ENCODE measurements around the gene APOBEC3G. TPM values are rescaled to one million over a fixed set of nuclear protein-coding genes. Genes with fewer than 3 reads are reported as not detected.
A peak's percentile ranks its signal among the peaks of the same experiment; 100 is the strongest.

The APOBEC3G gene
- total and polyA plus RNA-seq, 2 experiments from 2014 or later: 2.1 to 3.3 TPM

DNA sequence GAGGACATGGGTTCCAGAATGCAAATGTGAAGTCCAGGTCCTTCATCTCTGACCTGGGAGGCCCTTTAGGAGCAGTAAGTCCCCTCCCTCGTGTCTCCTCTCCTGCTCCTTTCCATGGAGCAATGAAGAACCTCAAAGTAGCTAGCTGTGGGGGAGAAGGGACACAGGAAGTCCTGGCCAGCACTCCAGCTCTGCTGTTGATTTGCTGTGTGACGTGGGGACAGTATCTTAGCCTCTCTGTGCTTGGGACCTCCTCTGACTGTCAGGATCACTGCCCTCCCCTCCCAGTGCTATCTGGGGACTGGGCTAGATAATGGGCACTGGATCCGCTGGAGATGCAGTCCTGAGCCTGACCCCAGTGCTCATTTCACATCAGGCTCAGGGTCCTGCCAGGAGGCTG lies 18.9 kb downstream of the APOBEC3G start (continued):
- TF ChIP-seq, protein P1, sequence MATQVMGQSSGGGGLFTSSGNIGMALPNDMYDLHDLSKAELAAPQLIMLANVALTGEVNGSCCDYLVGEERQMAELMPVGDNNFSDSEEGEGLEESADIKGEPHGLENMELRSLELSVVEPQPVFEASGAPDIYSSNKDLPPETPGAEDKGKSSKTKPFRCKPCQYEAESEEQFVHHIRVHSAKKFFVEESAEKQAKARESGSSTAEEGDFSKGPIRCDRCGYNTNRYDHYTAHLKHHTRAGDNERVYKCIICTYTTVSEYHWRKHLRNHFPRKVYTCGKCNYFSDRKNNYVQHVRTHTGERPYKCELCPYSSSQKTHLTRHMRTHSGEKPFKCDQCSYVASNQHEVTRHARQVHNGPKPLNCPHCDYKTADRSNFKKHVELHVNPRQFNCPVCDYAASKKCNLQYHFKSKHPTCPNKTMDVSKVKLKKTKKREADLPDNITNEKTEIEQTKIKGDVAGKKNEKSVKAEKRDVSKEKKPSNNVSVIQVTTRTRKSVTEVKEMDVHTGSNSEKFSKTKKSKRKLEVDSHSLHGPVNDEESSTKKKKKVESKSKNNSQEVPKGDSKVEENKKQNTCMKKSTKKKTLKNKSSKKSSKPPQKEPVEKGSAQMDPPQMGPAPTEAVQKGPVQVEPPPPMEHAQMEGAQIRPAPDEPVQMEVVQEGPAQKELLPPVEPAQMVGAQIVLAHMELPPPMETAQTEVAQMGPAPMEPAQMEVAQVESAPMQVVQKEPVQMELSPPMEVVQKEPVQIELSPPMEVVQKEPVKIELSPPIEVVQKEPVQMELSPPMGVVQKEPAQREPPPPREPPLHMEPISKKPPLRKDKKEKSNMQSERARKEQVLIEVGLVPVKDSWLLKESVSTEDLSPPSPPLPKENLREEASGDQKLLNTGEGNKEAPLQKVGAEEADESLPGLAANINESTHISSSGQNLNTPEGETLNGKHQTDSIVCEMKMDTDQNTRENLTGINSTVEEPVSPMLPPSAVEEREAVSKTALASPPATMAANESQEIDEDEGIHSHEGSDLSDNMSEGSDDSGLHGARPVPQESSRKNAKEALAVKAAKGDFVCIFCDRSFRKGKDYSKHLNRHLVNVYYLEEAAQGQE (IDR thresholded peaks at IDR 0.05; ENCODE audit: unreplicated experiment): no peak
- TF ChIP-seq CREB1 (CRISPR knock-in tag; IDR thresholded peaks at IDR 0.05; ENCODE audit: low read depth): no peak
- TF ChIP-seq NANOG (IDR thresholded peaks at IDR 0.05; ENCODE audit: borderline replicate concordance): no peak
- no peak for TF ChIP-seq EZH2phosphoT487 (IDR thresholded peaks at IDR 0.05; ENCODE audit: unreplicated experiment)
- TF ChIP-seq STAT1 (IDR thresholded peaks at IDR 0.05; ENCODE audit: unreplicated experiment): no peak
- TF ChIP-seq ZNF114 (CRISPR knock-in tag; IDR thresholded peaks at IDR 0.05): no peak

DNA sequence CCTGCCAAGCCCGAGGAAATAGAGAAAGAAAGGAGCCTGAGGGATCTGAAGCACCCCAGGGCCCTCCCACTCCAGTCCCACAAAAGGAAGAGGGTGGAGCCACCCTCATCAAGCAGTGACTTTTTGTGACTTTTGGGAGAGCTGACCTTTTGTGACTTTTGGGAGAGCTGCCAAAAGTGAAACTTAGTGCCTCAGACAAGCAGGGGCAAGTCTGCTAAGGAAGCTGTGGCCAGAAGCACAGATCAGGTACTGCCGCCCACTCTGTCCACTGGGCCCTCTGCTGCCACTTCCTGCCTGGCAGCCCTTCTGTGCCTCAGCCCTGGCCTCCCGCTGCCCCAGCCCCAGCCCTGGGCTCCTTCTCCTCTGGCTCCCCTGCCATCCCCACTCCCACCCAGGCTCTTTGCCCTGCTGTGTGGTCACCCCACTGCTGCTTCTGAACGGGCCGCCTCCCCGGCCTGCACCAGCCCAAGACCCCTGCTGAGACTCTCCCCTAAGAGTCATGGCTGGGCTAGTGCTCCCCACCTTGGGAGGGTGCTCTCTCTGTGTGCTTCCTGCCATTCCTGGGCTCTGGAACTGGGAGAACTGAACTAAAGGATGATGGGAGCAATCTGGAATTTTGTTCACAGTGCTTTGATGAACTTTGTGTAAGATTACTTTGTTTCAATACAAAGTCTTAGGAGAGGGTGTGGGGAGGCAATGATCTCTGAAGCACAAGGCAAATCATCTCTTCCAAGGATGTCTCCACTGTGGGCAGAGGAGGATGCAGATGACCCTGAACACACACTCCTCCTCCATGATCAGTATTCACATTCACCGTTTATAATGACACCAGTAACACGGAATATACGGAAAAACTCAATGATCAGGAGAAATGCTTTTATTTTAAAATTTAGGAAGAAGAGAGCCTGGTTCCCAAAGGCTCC lies 20.3 kb downstream of the APOBEC3G start, which contains the start of gene APOBEC3H:
Gene APOBEC3H (plus strand): TSS at position 147 of the 923 bp plus-strand sequence. CDS start 3,035 bp downstream, outside the sequence.
- peaks cover 22% of the 10 kb centered on the region; the same call in 1 of the 2 replicates for H3K4me1 ChIP-seq (ENCODE audit: insufficient read depth)
- H3K36me3 ChIP-seq (ENCODE audit: insufficient read depth): no peaks in the 10 kb centered on the region
- H3K27ac ChIP-seq (ENCODE audit: low read depth): 0 out of 2 replicates have a peak within 1 kb of the TSS, but pooled peaks have one; percentile 1
- DNase-seq (ENCODE audit: low spot score): no peak
- 0 out of 2 replicates have a peak, but pooled peaks cover 3% of the 10 kb centered on the region for H3F3A ChIP-seq (replicated peaks; ENCODE audit: low read depth)
- ATAC-seq: no peak; the same call in 2 of the 3 replicates
- H3K79me2 ChIP-seq (replicated peaks; ENCODE audit: insufficient read depth): no peaks in the 10 kb centered on the region
- H3K9me2 ChIP-seq (ENCODE audit: insufficient read depth): no peaks in the 10 kb centered on the region
- no peak within 1 kb of the TSS for H3K4me3 ChIP-seq
- H3K9me3 Mint-ChIP-seq: no peaks in the 10 kb centered on the region
- no peak within 1 kb of the TSS; the same call in 1 of the 2 replicates for H3K4me2 ChIP-seq
- H3K4me3 Mint-ChIP-seq: no peak within 1 kb of the TSS; the same call in 2 of the 3 replicates
- H3K27me3 Mint-ChIP-seq (ENCODE audit: insufficient read depth, low read depth, poor library complexity): peaks cover 23% of the 10 kb centered on the region
- no peaks in the 10 kb centered on the region for H3K36me3 Mint-ChIP-seq (ENCODE audit: low read depth)
- H4K20me1 ChIP-seq (replicated peaks; ENCODE audit: insufficient read depth): no peaks in the 10 kb centered on the region
- H2AFZ ChIP-seq: peak within 1 kb of the TSS; percentile 24
- peak within 1 kb of the TSS; percentile 79 for H3K27ac Mint-ChIP-seq
- no peaks in the 10 kb centered on the region for H3K27me3 ChIP-seq (ENCODE audit: insufficient read depth)
- H3K4me1 Mint-ChIP-seq: peaks cover 34% of the 10 kb centered on the region
- TF ChIP-seq CREB1 (CRISPR knock-in tag; IDR thresholded peaks at IDR 0.05; ENCODE audit: low read depth) (no peak), ZNF114 (CRISPR knock-in tag; IDR thresholded peaks at IDR 0.05) (no peak), JUNB (IDR thresholded peaks at IDR 0.05; ENCODE audit: unreplicated experiment) (no peak), POLR2AphosphoS5 (IDR thresholded peaks at IDR 0.05; ENCODE audit: low read depth) (no peak), NANOG (IDR thresholded peaks at IDR 0.05; ENCODE audit: borderline replicate concordance) (no peak), EZH2 (IDR thresholded peaks at IDR 0.05; ENCODE audit: low read depth, unreplicated experiment) (no peak), STAT1 (IDR thresholded peaks at IDR 0.05; ENCODE audit: unreplicated experiment) (no peak)
- TF ChIP-seq, protein P2, sequence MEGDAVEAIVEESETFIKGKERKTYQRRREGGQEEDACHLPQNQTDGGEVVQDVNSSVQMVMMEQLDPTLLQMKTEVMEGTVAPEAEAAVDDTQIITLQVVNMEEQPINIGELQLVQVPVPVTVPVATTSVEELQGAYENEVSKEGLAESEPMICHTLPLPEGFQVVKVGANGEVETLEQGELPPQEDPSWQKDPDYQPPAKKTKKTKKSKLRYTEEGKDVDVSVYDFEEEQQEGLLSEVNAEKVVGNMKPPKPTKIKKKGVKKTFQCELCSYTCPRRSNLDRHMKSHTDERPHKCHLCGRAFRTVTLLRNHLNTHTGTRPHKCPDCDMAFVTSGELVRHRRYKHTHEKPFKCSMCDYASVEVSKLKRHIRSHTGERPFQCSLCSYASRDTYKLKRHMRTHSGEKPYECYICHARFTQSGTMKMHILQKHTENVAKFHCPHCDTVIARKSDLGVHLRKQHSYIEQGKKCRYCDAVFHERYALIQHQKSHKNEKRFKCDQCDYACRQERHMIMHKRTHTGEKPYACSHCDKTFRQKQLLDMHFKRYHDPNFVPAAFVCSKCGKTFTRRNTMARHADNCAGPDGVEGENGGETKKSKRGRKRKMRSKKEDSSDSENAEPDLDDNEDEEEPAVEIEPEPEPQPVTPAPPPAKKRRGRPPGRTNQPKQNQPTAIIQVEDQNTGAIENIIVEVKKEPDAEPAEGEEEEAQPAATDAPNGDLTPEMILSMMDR (conservative IDR thresholded peaks at IDR 0.05; ENCODE audit: low read depth in 2 of 2): no peak
- TF ChIP-seq, protein P1 (IDR thresholded peaks at IDR 0.05; ENCODE audit: unreplicated experiment): no peak
- TF ChIP-seq, protein P3, sequence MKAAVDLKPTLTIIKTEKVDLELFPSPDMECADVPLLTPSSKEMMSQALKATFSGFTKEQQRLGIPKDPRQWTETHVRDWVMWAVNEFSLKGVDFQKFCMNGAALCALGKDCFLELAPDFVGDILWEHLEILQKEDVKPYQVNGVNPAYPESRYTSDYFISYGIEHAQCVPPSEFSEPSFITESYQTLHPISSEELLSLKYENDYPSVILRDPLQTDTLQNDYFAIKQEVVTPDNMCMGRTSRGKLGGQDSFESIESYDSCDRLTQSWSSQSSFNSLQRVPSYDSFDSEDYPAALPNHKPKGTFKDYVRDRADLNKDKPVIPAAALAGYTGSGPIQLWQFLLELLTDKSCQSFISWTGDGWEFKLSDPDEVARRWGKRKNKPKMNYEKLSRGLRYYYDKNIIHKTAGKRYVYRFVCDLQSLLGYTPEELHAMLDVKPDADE (IDR thresholded peaks at IDR 0.05): no peak
